Pancreas (tissue), 10 donors: ENCODE data around the gene HRH2. TPM values are rescaled to one million over a fixed set of nuclear protein-coding genes. Genes with fewer than 3 reads are reported as not detected.

ENCODE experiments used
- ATAC-seq, 4 donors: fragments of 200-7000 bp; cut with Tn5 transposase; one replicate each; pipeline versions ENCODE4 v1.8.0 to v1.9.1; 2020; ENCODE audit warnings: mild to moderate bottlenecking in 4 of 4, moderate library complexity in 4 of 4
- DNase-seq, 6 donors: peaks; one replicate each; pipeline ENCODE4 v3.0.0-alpha.2; 2020
- FAIRE-seq: peaks from 2 replicates; lab custom pipeline; 2012; peaks lifted over from hg19 to GRCh38; lab: Jason Lieb, UNC
- H3K27ac ChIP-seq, 4 donors: fragments of 200-600 bp; sonication (generic); 1 replicate in 3 of 4; 2 replicates in 1 of 4; pipeline versions ENCODE4 v1.5.0 to v1.8.0; 2020
- H3K27me3 ChIP-seq, 4 donors: fragments of 200-600 bp; one replicate each; pipeline ENCODE4 v1.8.0; 2021
- H3K36me3 ChIP-seq, 3 donors: fragments of 200-600 bp; sonication (generic) in 1 of 3; one replicate each; pipeline versions ENCODE4 v1.5.0 to v1.8.0; 2020 to 2021
- H3K4me1 ChIP-seq, 3 donors: fragments of 200-600 bp; one replicate each; pipeline ENCODE4 v1.8.0; 2021
- H3K4me3 ChIP-seq, 4 donors: fragments of 200-600 bp; sonication (generic) in 2 of 4; one replicate each; pipeline versions ENCODE4 v1.5.0 to v1.8.0; 2020 to 2021
- H3K9me3 ChIP-seq, 4 donors: fragments of 200-600 bp; one replicate each; pipeline ENCODE4 v1.8.0; 2021
- WGBS, 2 donors: extraction: QIAGEN DNeasy Blood & Tissue Kit; methylation state at CpG; one replicate each; pipeline ENCODE4 v1.1.7; 2013; 5-methylcytosine and 5-hydroxymethylcytosine counted together
- intact Hi-C, 3 donors: fragments of 100-400 bp; cut with DNase I; formaldehyde crosslinking; loops; one replicate each; pipeline versions ENCODE4 v1.11.1 to v1.14.2; 2022
- polyA plus RNA-seq, 2 donors: library from polyadenylated mRNA; stranded (reverse); fragments of 200-250 nt; gene quantifications; one replicate each; pipeline ENCODE4 v1.2.3, GENCODE V29; 2013
- total RNA-seq, 6 donors: library from RNA; stranded (reverse); fragmentation: NEBNext Ultra II Directional in 4 of 6; extraction: Animal tissue kit (Norgen Biotek cat#: 25700) in 4 of 6; gene quantifications; one replicate each; pipeline versions ENCODE4 v1.2.1 to v1.2.4, GENCODE V29; 2021 to 2023
- TF ChIP-seq, protein P1 (sequence below), 4 donors: fragments of 200-600 bp; sonication (generic) in 3 of 4; IDR thresholded peaks; one replicate each; pipeline versions ENCODE4 v1.5.0 to v1.8.0; 2021; ENCODE audit warnings: antibody characterized with exemption in 4 of 4
- donor health status: healthy with polysubstance abuse.
- donor health status: DM: no; HTN: no; CAD: no; lungs with moderate emphysema.
- donor health status: DM: no; HTN: no; CAD: no.
- donor health status: control.
- donor health status: control.
- donor health status: Bipolar disorder and iron deficiency.
- donor health status: DM: yes; HTN: yes; CAD: no.
- donor health status: DM: no; HTN: no; CAD: no.
- donor health status: DM: no; HTN: no; CAD: no.
- donor health status: DM: yes; HTN: yes; CAD: no.

HRH2 gene, protein sequence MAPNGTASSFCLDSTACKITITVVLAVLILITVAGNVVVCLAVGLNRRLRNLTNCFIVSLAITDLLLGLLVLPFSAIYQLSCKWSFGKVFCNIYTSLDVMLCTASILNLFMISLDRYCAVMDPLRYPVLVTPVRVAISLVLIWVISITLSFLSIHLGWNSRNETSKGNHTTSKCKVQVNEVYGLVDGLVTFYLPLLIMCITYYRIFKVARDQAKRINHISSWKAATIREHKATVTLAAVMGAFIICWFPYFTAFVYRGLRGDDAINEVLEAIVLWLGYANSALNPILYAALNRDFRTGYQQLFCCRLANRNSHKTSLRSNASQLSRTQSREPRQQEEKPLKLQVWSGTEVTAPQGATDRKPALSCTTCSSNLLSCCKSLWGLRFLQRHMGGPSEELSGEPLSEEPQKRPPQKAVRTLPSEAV
- total RNA-seq (1 to 10 TPM in 2 of 6 donors, under 1 TPM in 4; 0.05 to 1.4 (median 0.63) TPM), polyA plus RNA-seq (under 1 TPM; 0.34 to 0.42 TPM)

DNA sequence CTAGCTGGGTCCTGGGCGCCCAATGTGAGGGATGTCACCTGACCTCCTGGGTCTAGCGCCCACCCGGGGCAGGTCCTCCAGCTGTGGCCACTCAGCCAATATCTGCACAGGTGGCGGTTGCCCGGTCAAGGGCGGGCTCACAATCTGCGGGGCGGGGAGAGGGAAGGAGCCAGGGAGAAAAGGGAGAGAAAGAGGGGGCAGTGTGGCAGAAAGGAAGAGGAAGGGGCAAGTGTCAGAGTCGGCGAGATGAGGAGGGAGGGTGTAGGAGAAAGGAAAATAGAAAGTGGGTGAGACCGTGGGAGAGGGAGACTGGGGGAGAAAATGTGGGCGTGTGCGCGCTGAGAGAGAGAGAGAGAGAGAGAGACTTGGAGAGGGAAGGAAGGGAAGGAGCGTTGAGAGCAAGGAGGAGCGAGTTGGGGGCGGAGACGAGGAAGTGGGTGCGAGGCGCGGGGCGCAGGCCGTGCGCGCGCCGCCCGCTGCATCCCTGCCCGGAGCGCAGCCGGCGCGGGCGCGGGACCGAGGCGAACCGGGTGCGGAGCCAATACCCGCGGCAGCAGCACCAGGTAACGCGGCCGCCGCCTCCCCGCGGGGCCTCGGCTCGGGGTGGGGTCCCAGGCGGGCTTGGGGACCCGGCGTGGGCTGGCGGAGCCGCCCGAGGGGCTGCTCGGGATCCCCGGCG is at the start of gene HRH2:
HRH2 (plus strand) TSS at position 479 of the 679 bp plus-strand sequence. CDS start 25,163 bp downstream, outside the sequence.
- 1 to 4% methylated on average over 44 to 58 of the region's 58 CpGs for WGBS, 2 donors
- Histone ChIP-seq H3K9me3 (no peaks in the 10 kb centered on the region), H3K36me3 (no peaks in the 10 kb centered on the region), H3K4me3 (peak within 1 kb of the TSS; percentile 18 to 48 (median 30)), H3K4me1 (no peaks in the 10 kb centered on the region), H3K27ac (no peak within 1 kb of the TSS), H3K27me3 (no peaks in the 10 kb centered on the region)
- TF ChIP-seq, protein P1, sequence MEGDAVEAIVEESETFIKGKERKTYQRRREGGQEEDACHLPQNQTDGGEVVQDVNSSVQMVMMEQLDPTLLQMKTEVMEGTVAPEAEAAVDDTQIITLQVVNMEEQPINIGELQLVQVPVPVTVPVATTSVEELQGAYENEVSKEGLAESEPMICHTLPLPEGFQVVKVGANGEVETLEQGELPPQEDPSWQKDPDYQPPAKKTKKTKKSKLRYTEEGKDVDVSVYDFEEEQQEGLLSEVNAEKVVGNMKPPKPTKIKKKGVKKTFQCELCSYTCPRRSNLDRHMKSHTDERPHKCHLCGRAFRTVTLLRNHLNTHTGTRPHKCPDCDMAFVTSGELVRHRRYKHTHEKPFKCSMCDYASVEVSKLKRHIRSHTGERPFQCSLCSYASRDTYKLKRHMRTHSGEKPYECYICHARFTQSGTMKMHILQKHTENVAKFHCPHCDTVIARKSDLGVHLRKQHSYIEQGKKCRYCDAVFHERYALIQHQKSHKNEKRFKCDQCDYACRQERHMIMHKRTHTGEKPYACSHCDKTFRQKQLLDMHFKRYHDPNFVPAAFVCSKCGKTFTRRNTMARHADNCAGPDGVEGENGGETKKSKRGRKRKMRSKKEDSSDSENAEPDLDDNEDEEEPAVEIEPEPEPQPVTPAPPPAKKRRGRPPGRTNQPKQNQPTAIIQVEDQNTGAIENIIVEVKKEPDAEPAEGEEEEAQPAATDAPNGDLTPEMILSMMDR (IDR thresholded peaks at IDR 0.05), result no peak
- peak; percentile 56 to 93 (median 80) for ATAC-seq
- FAIRE-seq, result no peak
- intact Hi-C loops, result no loop called here
- DNase-seq, result peak in 2 of 6 donors; percentile 42 to 63

DNA sequence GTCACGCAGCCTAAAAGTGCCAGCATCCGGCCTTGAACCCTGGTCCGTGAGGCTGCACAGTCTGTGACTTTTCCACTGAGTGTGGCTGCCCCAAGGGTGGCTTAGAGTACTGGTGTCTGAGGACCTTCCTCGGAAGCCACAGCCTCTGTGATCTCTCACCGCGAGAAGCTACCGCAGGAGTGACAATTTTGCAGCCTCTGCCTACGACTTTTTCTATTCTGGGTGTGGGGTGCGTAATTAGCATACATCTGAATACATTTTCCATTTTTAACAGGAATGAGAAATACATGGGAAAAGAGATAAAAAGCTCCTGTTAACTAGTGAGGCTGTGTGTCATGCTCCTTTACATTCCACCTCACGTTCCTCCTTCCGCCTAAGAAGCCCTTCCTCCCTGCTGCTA is 48.3 kb upstream of the HRH2 start:
- no peaks in the 10 kb centered on the region for H3K36me3 ChIP-seq
- H3K4me1 ChIP-seq, result no peaks in the 10 kb centered on the region
- intact Hi-C loops, result no loop called here
- DNase-seq (no peak), FAIRE-seq (no peak), ATAC-seq (no peak)
- H3K4me3 ChIP-seq, result no peak overlapping the region
- 74 to 77% methylated on average over 11 of the region's 11 CpGs for WGBS, 2 donors
- H3K27ac ChIP-seq, result no peak overlapping the region
- no peaks in the 10 kb centered on the region for H3K27me3 ChIP-seq
- TF ChIP-seq, protein P1 (IDR thresholded peaks at IDR 0.05), result no peak
- no peaks in the 10 kb centered on the region for H3K9me3 ChIP-seq

DNA sequence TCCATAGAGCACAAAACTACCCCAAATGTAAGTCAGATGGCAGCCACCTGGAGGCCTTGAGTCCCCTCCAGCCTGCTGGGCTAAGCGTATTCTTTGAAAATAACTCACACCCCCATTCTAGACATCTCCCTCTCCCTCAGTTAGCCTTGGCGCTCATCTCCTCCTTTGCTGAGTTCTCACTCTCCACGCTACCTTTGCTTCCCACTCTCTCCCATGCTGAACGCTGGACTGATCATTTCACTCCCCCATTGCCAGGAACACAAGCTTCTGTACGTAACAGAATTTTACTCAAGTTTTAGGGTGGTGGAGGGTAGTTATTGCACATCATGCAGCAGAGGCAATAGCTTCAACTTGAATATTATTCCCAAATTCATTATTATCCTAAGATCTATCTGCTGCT is 47.5 kb upstream of the HRH2 start:
- Histone ChIP-seq H3K27me3 (no peaks in the 10 kb centered on the region), H3K4me1 (no peaks in the 10 kb centered on the region), H3K9me3 (no peaks in the 10 kb centered on the region), H3K27ac (no peak overlapping the region), H3K4me3 (no peak overlapping the region), H3K36me3 (no peaks in the 10 kb centered on the region)
- DNase-seq (no peak), FAIRE-seq (no peak), ATAC-seq (no peak)
- TF ChIP-seq, protein P1 (IDR thresholded peaks at IDR 0.05), result no peak
- intact Hi-C loops, result no loop called here
- WGBS, 2 donors, result 79 to 89% methylated on average over 5 of the region's 5 CpGs

DNA sequence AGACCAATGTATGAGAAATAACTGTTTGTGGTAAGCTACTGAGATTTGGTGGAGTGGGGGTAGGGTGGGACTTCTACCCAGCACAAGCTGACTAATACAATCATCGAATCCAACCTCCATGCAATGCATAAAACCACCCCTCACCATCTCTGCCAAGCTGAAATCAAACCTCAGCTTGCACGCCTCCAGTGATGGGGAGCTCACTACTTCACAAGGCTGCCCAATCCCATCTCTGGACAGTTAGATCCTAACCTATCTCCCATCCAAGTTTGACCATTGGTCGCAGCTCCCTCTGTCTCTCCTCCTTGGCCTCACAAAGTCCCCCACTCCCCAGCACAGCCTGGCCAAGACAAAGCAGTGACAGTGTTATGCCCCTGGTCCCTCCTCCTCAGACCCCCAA is 47.0 kb upstream of the HRH2 start:
- Histone ChIP-seq H3K9me3 (no peaks in the 10 kb centered on the region), H3K27ac (no peak overlapping the region), H3K36me3 (no peaks in the 10 kb centered on the region), H3K4me1 (no peaks in the 10 kb centered on the region), H3K27me3 (no peaks in the 10 kb centered on the region), H3K4me3 (no peak overlapping the region)
- TF ChIP-seq, protein P1 (IDR thresholded peaks at IDR 0.05), result no peak
- DNase-seq (no peak), FAIRE-seq (no peak), ATAC-seq (no peak)
- intact Hi-C loops, result no loop called here
- 48 to 72% methylated on average over 3 of the region's 3 CpGs for WGBS, 2 donors
